ENCODE results near the gene MYO1A.

MYO1A gene

GRCh38 chr12:56993346-56993745, 56.6 kb downstream of the MYO1A start:
- DNase-seq (ENCODE audit: extremely low read depth, insufficient read length) = no peak
- no peak for TF ChIP-seq CTCF (IDR thresholded peaks at IDR 0.05; ENCODE audit: insufficient read depth, low read length, poor library complexity, severe bottlenecking)
- H3K27me3 ChIP-seq (replicated peaks; ENCODE audit: control insufficient read depth, insufficient read depth, low read length) = no peaks in the 10 kb centered on the region
- H3K36me3 ChIP-seq (ENCODE audit: control insufficient read depth, insufficient read depth, low read length) = peaks cover 1% of the 10 kb centered on the region
- H3K4me3 ChIP-seq (replicated peaks; ENCODE audit: low read depth, low read length) = no peak overlapping the region

- Histone ChIP-seq H3K4me3 (replicated peaks; ENCODE audit: low read depth, low read length) (no peak overlapping the region), H3K27me3 (replicated peaks; ENCODE audit: control insufficient read depth, insufficient read depth, low read length) (no peaks in the 10 kb centered on the region), H3K36me3 (ENCODE audit: control insufficient read depth, insufficient read depth, low read length) (no peaks in the 10 kb centered on the region)
- no peak for TF ChIP-seq CTCF (IDR thresholded peaks at IDR 0.05; ENCODE audit: insufficient read depth, low read length, poor library complexity, severe bottlenecking)
- no peak for DNase-seq (ENCODE audit: extremely low read depth, insufficient read length)
Observed at GRCh38 chr12:56991319-56992246, 58.3 kb downstream of the MYO1A start.

GRCh38 chr12:56990648-56991318, 59.1 kb downstream of the MYO1A start:
- no peak for TF ChIP-seq CTCF (IDR thresholded peaks at IDR 0.05; ENCODE audit: insufficient read depth, low read length, poor library complexity, severe bottlenecking)
- DNase-seq (ENCODE audit: extremely low read depth, insufficient read length) = no peak
- no peaks in the 10 kb centered on the region for H3K36me3 ChIP-seq (ENCODE audit: control insufficient read depth, insufficient read depth, low read length)
- no peak overlapping the region for H3K4me3 ChIP-seq (replicated peaks; ENCODE audit: low read depth, low read length)
- no peaks in the 10 kb centered on the region for H3K27me3 ChIP-seq (replicated peaks; ENCODE audit: control insufficient read depth, insufficient read depth, low read length)

GRCh38 chr12:56989861-56990610, 59.9 kb downstream of the MYO1A start:
- Histone ChIP-seq H3K36me3 (ENCODE audit: control insufficient read depth, insufficient read depth, low read length) (no peaks in the 10 kb centered on the region), H3K4me3 (replicated peaks; ENCODE audit: low read depth, low read length) (no peak overlapping the region), H3K27me3 (replicated peaks; ENCODE audit: control insufficient read depth, insufficient read depth, low read length) (no peaks in the 10 kb centered on the region)
- no peak for DNase-seq (ENCODE audit: extremely low read depth, insufficient read length)
- no peak for TF ChIP-seq CTCF (IDR thresholded peaks at IDR 0.05; ENCODE audit: insufficient read depth, low read length, poor library complexity, severe bottlenecking)

GRCh38 chr12:56988207-56988739, 61.7 kb downstream of the MYO1A start:
- Histone ChIP-seq H3K36me3 (ENCODE audit: control insufficient read depth, insufficient read depth, low read length) (no peaks in the 10 kb centered on the region), H3K27me3 (replicated peaks; ENCODE audit: control insufficient read depth, insufficient read depth, low read length) (no peaks in the 10 kb centered on the region), H3K4me3 (replicated peaks; ENCODE audit: low read depth, low read length) (no peak overlapping the region)
- no peak for DNase-seq (ENCODE audit: extremely low read depth, insufficient read length)
- no peak for TF ChIP-seq CTCF (IDR thresholded peaks at IDR 0.05; ENCODE audit: insufficient read depth, low read length, poor library complexity, severe bottlenecking)
